GM12875 (cell line): ENCODE measurements around the gene THSD7A.

Experiments
- H3K4me3 ChIP-seq: one replicate; pipeline ENCODE4 v1.5.1; 2011; ENCODE audit warnings: low read depth, low read length, control low read depth
- TF ChIP-seq, protein P1 (sequence below): IDR thresholded peaks from 2 replicates; pipeline ENCODE4 v1.5.1; 2011; ENCODE audit warnings: low read depth, mild to moderate bottlenecking, control low read depth, inconsistent platforms, low read length, moderate library complexity, borderline replicate concordance; ENCODE audit not compliant: insufficient read depth

The THSD7A gene

GRCh38 chr7:11831156-11831735 lies 752 bp downstream of the THSD7A start:
- H3K4me3 ChIP-seq, result no peak overlapping the region
- TF ChIP-seq, protein P1, sequence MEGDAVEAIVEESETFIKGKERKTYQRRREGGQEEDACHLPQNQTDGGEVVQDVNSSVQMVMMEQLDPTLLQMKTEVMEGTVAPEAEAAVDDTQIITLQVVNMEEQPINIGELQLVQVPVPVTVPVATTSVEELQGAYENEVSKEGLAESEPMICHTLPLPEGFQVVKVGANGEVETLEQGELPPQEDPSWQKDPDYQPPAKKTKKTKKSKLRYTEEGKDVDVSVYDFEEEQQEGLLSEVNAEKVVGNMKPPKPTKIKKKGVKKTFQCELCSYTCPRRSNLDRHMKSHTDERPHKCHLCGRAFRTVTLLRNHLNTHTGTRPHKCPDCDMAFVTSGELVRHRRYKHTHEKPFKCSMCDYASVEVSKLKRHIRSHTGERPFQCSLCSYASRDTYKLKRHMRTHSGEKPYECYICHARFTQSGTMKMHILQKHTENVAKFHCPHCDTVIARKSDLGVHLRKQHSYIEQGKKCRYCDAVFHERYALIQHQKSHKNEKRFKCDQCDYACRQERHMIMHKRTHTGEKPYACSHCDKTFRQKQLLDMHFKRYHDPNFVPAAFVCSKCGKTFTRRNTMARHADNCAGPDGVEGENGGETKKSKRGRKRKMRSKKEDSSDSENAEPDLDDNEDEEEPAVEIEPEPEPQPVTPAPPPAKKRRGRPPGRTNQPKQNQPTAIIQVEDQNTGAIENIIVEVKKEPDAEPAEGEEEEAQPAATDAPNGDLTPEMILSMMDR, result no peak

GRCh38 chr7:11830582-11831155 lies 1.3 kb downstream of the THSD7A start:
- TF ChIP-seq, protein P1, result no peak
- H3K4me3 ChIP-seq, result no peak overlapping the region

DNA sequence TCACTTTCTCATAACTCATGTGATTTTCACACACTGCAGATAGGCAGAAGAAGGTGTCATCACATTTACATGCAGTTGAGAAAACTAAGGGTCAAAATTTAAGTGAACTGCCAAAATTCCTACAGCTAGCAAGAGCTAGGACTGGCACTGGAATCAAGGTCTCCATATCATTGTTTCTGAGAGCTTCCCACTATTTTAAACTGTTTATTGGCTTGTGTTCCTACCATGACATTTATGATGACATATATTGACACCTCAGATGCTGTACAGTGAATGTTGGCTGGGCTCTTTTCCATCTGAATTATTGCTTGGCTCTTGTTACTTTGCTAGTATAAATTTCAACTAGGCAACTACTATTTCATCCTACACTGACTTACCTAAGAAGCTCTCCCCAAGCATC lies 2.0 kb downstream of the THSD7A start:
- no peak overlapping the region for H3K4me3 ChIP-seq
- TF ChIP-seq, protein P1, result no peak

GRCh38 chr7:11819947-11820346 lies 12.1 kb downstream of the THSD7A start:
- TF ChIP-seq, protein P1, result no peak
- no peak overlapping the region for H3K4me3 ChIP-seq

- TF ChIP-seq, protein P1, result no peak
- no peak overlapping the region for H3K4me3 ChIP-seq
Observed at GRCh38 chr7:11819271-11819670, 12.7 kb downstream of the THSD7A start.

- TF ChIP-seq, protein P1, result no peak
- H3K4me3 ChIP-seq, result no peak overlapping the region
Observed at GRCh38 chr7:11818281-11818680, 13.7 kb downstream of the THSD7A start.

DNA sequence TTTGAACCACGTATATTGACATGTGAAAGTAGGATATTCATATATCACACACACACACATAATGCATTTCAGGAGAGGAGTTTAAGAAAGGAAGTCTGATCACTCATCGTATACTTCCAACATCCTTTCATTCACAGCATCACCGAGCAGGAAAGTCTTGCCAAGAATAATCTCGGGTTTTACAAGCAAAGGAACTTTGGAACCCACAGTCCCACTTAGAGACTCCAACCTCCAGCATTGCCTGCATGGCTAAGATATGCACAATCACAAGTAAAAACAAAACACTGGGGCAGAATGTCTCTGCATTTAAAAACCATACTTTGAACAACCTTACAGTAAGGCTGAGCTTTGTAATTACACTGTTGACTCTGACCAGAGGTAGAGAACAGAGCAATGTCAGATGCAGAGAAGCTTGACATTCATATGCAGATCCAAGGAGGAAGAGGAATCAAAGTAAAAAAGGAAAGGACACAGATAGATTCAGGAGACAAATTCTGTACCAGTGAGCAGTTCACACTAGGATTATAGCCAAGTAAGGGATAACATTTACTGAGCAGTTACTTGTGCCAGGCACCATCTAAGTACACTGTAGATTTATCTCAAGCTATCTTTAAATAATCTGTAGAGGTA lies 14.8 kb downstream of the THSD7A start:
- no peak overlapping the region for H3K4me3 ChIP-seq
- TF ChIP-seq, protein P1, result no peak
